ENCODE results near the gene ZFP30. TPM values are rescaled to one million over a fixed set of nuclear protein-coding genes. Genes with fewer than 3 reads are reported as not detected.

ZFP30 gene
- polyA plus RNA-seq, 1 of the 3 experiments (the other 2 are of a cell fraction) = 2.3 TPM

DNA sequence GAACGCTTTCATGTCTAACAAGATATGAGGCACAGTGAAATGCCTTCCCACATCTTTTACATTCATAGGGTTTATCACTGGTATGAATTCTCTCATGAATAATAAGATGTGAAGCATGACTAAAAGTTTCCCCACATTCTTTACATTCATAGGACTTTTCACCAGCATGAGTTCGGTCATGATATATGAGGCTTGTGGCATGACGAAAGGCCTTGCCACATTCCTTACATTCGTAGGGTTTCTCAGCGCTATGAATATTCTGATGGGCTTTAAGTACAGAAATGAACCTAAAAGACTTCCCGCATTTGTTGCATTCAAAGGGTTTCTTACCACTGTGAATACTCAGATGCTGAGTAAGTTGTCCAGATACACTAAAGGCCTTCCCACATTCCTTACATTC, 43.0 kb upstream of the ZFP30 start:
- POLR2A ChIA-PET = no interaction called here
- Histone ChIP-seq H3K4me2 (no peak overlapping the region), H3K9me3 (peaks cover 13% of the 10 kb centered on the region), H3K79me2 (ENCODE audit: insufficient read depth) (no peaks in the 10 kb centered on the region), H3K27ac (ENCODE audit: low read depth in 2 of 2, low read length in 1 of 2) (no peak overlapping the region), H3F3A (replicated peaks; ENCODE audit: insufficient read depth) (no peaks in the 10 kb centered on the region), H3K27me3 (ENCODE audit: insufficient read depth) (no peaks in the 10 kb centered on the region), H3K36me3 (replicated peaks in 1 of 2; ENCODE audit: control insufficient read depth in 1 of 2, insufficient read depth in 2 of 2, low read length in 1 of 2) (peaks cover 29 to 43% of the 10 kb centered on the region in 2 experiments), H3K9me2 (no peaks in the 10 kb centered on the region), H3K4me1 (ENCODE audit: control insufficient read depth in 1 of 2, insufficient read depth in 2 of 2, low read depth in 1 of 2, low read length in 1 of 2) (no peaks in the 10 kb centered on the region), H2AFZ (ENCODE audit: low read depth) (no peak overlapping the region), H4K20me1 (ENCODE audit: insufficient read depth) (no peaks in the 10 kb centered on the region), H3K9ac (no peak overlapping the region), H3K4me3 (ENCODE audit: low read depth in 2 of 2, low read length in 1 of 2) (no peak overlapping the region)
- no peak for DNase-seq
- TF ChIP-seq FOSL2 (IDR thresholded peaks at IDR 0.05; ENCODE audit: borderline replicate concordance, low read depth) (no peak), TCF12 (IDR thresholded peaks at IDR 0.05) (no peak), TAF1 (IDR thresholded peaks at IDR 0.05; ENCODE audit: borderline replicate concordance, low read depth, low read length) (no peak), MEF2A (IDR thresholded peaks at IDR 0.05; ENCODE audit: borderline replicate concordance, low read depth) (no peak), RCOR1 (IDR thresholded peaks at IDR 0.05; ENCODE audit: low read length) (no peak), TEAD4 (IDR thresholded peaks at IDR 0.05; ENCODE audit: borderline replicate concordance, insufficient read depth) (no peak), GATA2 (CRISPR knock-in tag; IDR thresholded peaks at IDR 0.05) (no peak), RAD21 (IDR thresholded peaks at IDR 0.05; ENCODE audit: low read length) (no peak), MXI1 (IDR thresholded peaks at IDR 0.05; ENCODE audit: low read depth, low read length) (no peak)
- TF ChIP-seq, protein P1, sequence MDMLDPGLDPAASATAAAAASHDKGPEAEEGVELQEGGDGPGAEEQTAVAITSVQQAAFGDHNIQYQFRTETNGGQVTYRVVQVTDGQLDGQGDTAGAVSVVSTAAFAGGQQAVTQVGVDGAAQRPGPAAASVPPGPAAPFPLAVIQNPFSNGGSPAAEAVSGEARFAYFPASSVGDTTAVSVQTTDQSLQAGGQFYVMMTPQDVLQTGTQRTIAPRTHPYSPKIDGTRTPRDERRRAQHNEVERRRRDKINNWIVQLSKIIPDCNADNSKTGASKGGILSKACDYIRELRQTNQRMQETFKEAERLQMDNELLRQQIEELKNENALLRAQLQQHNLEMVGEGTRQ (IDR thresholded peaks at IDR 0.05; ENCODE audit: borderline replicate concordance, low read depth, low read length) = no peak
- TF ChIP-seq, protein P2, sequence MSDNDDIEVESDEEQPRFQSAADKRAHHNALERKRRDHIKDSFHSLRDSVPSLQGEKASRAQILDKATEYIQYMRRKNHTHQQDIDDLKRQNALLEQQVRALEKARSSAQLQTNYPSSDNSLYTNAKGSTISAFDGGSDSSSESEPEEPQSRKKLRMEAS (IDR thresholded peaks at IDR 0.05; ENCODE audit: low read depth) = no peak
- TF ChIP-seq, protein P3, sequence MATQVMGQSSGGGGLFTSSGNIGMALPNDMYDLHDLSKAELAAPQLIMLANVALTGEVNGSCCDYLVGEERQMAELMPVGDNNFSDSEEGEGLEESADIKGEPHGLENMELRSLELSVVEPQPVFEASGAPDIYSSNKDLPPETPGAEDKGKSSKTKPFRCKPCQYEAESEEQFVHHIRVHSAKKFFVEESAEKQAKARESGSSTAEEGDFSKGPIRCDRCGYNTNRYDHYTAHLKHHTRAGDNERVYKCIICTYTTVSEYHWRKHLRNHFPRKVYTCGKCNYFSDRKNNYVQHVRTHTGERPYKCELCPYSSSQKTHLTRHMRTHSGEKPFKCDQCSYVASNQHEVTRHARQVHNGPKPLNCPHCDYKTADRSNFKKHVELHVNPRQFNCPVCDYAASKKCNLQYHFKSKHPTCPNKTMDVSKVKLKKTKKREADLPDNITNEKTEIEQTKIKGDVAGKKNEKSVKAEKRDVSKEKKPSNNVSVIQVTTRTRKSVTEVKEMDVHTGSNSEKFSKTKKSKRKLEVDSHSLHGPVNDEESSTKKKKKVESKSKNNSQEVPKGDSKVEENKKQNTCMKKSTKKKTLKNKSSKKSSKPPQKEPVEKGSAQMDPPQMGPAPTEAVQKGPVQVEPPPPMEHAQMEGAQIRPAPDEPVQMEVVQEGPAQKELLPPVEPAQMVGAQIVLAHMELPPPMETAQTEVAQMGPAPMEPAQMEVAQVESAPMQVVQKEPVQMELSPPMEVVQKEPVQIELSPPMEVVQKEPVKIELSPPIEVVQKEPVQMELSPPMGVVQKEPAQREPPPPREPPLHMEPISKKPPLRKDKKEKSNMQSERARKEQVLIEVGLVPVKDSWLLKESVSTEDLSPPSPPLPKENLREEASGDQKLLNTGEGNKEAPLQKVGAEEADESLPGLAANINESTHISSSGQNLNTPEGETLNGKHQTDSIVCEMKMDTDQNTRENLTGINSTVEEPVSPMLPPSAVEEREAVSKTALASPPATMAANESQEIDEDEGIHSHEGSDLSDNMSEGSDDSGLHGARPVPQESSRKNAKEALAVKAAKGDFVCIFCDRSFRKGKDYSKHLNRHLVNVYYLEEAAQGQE (IDR thresholded peaks at IDR 0.05; ENCODE audit: low read depth, low read length) = no peak
- TF ChIP-seq, protein P4, sequence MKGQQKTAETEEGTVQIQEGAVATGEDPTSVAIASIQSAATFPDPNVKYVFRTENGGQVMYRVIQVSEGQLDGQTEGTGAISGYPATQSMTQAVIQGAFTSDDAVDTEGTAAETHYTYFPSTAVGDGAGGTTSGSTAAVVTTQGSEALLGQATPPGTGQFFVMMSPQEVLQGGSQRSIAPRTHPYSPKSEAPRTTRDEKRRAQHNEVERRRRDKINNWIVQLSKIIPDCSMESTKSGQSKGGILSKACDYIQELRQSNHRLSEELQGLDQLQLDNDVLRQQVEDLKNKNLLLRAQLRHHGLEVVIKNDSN (IDR thresholded peaks at IDR 0.05; ENCODE audit: borderline replicate concordance, low read depth) = no peak
- CTCF ChIA-PET = no interaction called here
- WGBS (ENCODE audit: low lambda C conversion rate) = 95% methylated on average over 6 of the region's 6 CpGs

Measured in SK-N-SH (cell line).